ENCODE data around the gene SCD5. TPM values are rescaled to one million over a fixed set of nuclear protein-coding genes. Genes with fewer than 3 reads are reported as not detected.

SCD5 gene
- total and polyA plus RNA-seq, 2 of the 13 experiments (the other 11 are each of a cell fraction or from before 2014, with no cell fraction given), result not detected

DNA sequence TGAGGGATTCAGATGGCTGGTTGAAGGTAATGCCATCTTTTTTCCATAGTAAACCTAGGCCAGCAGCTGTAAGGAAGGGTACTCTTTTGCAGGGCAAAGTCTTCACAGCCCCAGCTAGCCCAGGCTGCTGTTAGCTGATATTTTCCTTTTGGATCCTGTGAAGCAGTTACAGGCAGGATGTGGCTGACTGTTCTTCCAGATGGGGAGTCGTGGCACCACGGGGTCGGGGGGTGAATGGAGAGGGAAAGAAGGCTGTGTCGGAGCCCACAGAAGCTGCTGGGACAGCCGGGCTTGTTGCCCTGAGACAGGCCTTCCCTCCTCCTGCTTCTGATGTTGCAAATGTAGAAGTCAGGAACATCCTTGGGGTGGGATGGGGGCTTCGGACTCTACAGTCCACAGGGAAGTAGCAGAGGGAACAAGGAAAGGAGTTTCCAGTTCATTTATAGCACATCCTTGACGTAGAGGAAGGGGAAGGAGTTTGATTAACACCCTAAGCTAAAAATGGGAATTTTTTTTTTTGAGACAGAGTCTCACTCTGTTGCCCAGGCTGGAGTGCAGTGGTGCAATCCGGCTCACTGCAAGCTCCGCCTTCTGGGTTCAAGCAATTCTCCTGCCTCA, 172.2 kb downstream of the SCD5 start (continued):
- TF ChIP-seq KDM5A (IDR thresholded peaks at IDR 0.05; ENCODE audit: borderline replicate concordance, low read length), result no peak
- TF ChIP-seq ZNF607 (CRISPR knock-in tag; IDR thresholded peaks at IDR 0.05; ENCODE audit: borderline replicate concordance), result no peak
- TF ChIP-seq ZBTB1 (CRISPR knock-in tag; IDR thresholded peaks at IDR 0.05; ENCODE audit: borderline replicate concordance), result no peak

- intact Hi-C loops (cut with micrococcal nuclease; ENCODE audit: unreplicated experiment) (no loop called here), in situ Hi-C loops (cut with HindIII; ENCODE audit: extremely low pct_ligation_motif_present, low pct_unique_long_range_greater_than_20kb) (no loop called here)
- Histone ChIP-seq H3K4me2 (ENCODE audit: low read depth, low read length) (no peak overlapping the region), H3K4me3 (replicated peaks in 1 of 3; ENCODE audit: insufficient read depth in 1 of 3, low read depth in 2 of 3, low read length in 3 of 3) (no peak overlapping the region), H3K4me1 (ENCODE audit: insufficient read depth, low read length) (peaks cover 7% of the 10 kb centered on the region), H3K79me2 (ENCODE audit: insufficient read depth, low read length) (no peaks in the 10 kb centered on the region), H3K27ac (ENCODE audit: extremely low read length, insufficient read depth, low read length) (no peak overlapping the region), H3K9me3 (ENCODE audit: low read length) (no peaks in the 10 kb centered on the region), H3K9ac (ENCODE audit: insufficient read depth, low read depth, low read length) (no peak overlapping the region), H3K27me3 (ENCODE audit: control insufficient read depth in 1 of 2, insufficient read depth in 2 of 2, low read length in 2 of 2) (0 out of 5 replicates have a peak, but pooled peaks cover 0 to 1% of the 10 kb centered on the region in 2 experiments), H2AFZ (ENCODE audit: low read length) (no peak overlapping the region), H3K36me3 (replicated peaks in 1 of 2; ENCODE audit: control insufficient read depth in 1 of 2, insufficient read depth in 2 of 2, low read length in 2 of 2) (no peaks in the 10 kb centered on the region), H4K20me1 (ENCODE audit: insufficient read depth, low read length) (no peaks in the 10 kb centered on the region)
- no TSS peak for BruUV-seq (replicated peaks)
- ChIA-PET CTCF (ENCODE audit: low intra/inter-chr PET ratio, low total read pairs) (no interaction called here), POLR2A (no interaction called here)
- 0% methylated on average over 3 of the region's 4 CpGs for WGBS (ENCODE audit: low lambda C conversion rate)
- FAIRE-seq (no peak), DNase-seq (ENCODE audit: low spot score) (no peak), ATAC-seq (no peak)
- TF ChIP-seq ZNF383 (CRISPR knock-in tag; IDR thresholded peaks at IDR 0.05; ENCODE audit: borderline replicate concordance), result no peak
- no peak for TF ChIP-seq RBAK (CRISPR knock-in tag; IDR thresholded peaks at IDR 0.05)
- TF ChIP-seq, protein P1, sequence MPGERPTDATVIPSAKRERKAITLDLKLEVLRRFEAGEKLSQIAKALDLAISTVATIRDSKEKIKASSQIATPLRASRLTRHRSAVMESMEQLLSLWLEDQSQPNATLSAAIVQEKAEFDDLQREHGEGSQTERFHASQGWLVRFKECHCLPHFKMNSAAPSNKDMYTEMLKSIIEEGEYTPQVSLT (CRISPR knock-in tag; IDR thresholded peaks at IDR 0.05; ENCODE audit: borderline replicate concordance, low read depth), result no peak
- no peak for TF ChIP-seq CEBPG (CRISPR knock-in tag; IDR thresholded peaks at IDR 0.05)
These were observed 173.8 kb downstream of the SCD5 start for GRCh38 chr4:82624819-82625218.
